HG03354 (cell line): Measurements from ENCODE around the gene ARHGEF17.

Experiments
- ATAC-seq: cut with Tn5 transposase; IDR thresholded peaks from one replicate; pipeline ENCODE4 v1.9.1; 2021; ENCODE audit warnings: mild to moderate bottlenecking; ENCODE audit not compliant: unreplicated experiment, poor library complexity, severe bottlenecking

Gene ARHGEF17, protein sequence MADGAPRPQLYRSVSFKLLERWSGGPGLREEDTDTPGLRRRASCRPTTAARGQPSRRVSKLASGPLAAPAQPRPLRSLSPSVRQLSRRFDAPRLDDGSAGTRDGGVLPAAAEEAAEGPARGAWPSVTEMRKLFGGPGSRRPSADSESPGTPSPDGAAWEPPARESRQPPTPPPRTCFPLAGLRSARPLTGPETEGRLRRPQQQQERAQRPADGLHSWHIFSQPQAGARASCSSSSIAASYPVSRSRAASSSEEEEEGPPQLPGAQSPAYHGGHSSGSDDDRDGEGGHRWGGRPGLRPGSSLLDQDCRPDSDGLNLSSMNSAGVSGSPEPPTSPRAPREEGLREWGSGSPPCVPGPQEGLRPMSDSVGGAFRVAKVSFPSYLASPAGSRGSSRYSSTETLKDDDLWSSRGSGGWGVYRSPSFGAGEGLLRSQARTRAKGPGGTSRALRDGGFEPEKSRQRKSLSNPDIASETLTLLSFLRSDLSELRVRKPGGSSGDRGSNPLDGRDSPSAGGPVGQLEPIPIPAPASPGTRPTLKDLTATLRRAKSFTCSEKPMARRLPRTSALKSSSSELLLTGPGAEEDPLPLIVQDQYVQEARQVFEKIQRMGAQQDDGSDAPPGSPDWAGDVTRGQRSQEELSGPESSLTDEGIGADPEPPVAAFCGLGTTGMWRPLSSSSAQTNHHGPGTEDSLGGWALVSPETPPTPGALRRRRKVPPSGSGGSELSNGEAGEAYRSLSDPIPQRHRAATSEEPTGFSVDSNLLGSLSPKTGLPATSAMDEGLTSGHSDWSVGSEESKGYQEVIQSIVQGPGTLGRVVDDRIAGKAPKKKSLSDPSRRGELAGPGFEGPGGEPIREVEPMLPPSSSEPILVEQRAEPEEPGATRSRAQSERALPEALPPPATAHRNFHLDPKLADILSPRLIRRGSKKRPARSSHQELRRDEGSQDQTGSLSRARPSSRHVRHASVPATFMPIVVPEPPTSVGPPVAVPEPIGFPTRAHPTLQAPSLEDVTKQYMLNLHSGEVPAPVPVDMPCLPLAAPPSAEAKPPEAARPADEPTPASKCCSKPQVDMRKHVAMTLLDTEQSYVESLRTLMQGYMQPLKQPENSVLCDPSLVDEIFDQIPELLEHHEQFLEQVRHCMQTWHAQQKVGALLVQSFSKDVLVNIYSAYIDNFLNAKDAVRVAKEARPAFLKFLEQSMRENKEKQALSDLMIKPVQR (N-terminal part only)

DNA sequence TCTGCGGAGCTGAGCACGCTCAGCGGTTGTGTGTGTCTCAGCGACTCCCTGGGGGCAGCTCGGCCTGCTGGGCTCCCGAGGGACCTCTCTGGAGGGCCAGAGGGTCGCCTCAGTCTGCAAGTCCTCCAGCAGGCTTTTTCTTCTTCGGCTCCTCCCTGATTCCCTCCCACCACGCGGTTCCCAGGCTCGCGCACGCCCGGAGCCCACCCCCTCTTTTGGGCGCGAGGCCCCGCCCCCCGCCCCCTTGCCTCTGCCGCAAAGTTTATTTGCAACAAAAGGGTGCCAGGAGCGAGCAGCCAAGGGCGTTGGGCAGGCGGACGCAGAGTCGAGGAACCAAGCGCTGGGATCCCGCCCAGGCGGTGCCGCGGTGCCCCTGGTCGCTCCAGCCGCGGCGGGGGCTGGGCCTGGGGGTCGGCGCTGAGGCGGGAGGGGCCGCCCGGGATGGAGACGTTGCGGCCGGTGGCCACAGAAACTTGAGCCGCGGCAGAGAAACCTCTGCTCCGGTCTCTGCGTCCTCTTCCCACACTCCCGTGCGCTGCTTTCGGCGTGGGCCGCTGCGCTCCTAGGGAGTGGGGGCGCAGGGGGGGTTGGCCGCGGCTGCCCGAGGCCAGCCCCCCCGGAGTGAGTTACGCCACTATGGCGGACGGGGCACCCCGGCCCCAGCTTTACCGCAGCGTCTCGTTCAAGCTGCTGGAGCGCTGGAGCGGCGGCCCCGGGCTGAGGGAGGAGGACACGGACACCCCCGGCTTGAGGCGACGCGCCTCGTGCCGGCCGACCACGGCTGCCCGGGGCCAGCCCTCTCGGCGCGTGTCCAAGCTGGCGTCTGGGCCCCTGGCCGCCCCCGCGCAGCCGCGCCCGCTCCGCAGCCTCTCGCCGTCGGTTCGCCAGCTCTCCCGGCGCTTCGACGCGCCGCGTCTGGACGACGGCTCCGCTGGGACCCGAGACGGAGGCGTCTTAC lies at the start of gene ARHGEF17:
ARHGEF17 (plus strand) TSS at position 274 of the 958 bp plus-strand sequence; CDS start at position 637, 363 bp downstream.
- ATAC-seq, result peak; percentile 43

DNA sequence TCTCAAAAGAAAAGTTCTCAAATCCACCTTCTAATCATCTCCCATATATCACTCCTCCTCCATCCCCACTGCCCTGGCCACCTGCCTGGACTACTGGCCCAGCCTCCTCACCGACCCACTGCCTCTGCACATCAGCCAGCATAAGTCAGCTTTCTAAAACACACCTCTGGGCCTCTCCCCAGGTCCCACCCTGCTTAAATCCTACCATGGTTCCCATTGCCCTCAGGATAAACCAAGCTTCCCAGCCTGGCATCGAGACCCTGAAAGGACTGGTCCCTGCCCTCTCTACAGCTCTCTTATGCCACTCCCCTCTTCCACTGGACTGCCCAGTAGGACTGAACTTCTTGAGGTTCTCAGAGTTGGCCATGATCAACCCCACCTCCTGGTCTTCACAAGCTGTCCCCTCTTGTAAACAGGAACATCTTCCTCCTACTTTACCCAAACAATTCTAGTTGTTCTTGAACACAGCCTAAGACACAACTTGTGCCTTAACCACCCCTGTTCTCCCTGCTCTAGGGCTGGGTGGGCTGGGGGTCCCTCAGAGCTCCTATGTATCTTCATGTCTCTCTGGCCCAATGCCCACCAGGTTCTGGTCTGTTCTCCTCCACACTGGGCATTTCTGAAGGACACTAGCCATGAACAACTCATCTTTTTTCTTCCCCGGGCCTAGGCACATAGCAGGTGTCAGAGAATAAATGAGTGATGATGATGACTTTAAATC lies 48.5 kb upstream of the ARHGEF17 start:
- no peak for ATAC-seq

DNA sequence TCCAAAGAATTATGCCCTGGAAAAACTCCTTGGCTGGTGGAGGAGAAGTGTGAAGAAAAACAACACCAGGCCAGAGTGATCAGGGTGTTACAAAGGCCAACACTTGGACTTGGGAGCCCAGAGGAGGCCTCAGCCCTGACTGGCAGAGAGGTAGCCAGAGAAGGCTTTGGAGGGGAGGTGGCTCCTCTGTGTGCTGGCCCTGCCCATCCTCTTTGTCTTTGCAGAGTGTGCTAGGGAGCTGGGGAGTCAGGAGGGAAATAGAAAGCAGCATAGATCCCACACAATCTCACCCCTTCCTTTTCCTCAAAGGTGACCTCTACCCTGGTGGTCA lies 48.0 kb upstream of the ARHGEF17 start:
- no peak for ATAC-seq

DNA sequence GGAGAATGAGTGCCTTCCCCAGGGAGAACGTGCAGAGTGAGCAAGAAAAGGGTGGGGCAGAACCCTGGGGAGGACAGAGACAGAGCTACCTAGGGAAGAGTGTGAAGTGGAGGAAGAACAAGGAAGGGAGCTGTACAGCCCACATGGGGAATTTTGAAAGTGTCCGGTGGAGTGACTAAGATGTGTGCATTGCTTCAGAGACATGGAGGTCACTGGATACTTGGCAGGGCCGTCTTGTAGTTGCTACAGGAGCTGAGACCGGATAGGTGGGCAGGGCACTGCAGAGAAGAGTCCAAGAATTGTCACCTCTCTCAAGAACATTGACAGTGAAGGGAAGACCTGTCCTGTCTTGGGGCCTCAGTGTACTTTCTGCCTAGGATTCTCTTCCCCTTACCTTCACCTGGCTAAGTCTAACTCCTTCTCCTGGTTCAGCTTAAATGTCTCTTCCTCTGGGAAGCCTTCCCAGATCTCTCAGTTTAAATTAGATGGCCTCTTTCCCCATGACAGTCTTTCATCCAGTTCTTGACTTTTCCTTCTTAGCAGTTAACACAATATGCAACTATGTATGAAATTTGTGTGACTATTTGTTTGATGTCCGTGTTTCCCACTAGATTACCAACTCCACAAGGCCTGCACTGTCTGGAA lies 45.1 kb upstream of the ARHGEF17 start:
- no peak for ATAC-seq

DNA sequence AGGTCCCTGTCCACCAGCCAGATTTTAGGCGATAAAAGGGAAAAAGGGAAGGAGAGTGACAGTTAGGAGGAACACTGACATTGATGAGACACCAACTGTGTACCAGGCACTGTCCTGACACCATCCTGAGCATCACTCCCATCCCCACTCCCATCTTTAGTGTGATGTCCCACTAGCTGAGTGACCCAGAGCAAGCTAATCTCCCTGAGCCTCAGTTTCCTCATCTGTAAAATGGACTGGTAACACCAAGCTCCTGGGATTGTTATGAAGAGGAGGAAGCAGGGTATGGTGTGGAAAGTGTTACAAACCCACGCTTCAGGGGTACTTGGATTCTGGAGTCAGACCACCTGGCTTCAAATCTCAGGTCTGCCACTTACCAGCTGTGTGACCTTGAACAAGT lies 44.4 kb upstream of the ARHGEF17 start:
- ATAC-seq, result no peak

DNA sequence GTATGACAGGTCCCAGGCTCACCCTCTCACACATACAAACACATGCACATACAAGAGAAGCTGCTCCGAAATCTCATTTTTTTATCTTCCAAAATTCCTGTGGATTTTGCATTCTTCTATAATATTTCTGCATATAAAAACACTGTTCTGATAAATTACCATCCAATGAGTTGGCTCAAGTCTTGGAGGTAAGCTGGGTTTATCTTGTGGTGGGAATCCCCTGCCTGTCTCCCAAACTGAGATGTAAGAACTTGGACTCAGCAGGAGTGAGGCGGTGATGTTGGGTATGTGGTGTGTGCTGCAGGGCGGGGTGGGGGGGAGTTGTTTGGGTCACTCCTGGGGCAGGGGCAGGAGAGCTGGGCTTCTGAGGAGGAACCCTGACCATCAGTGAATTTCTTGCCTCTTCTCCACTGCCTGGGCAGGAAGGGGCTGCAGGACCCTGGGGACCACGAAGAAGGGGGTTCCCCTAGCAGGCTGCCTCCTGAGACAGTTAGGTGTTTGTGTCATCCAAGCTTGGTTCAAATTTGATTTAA lies 42.7 kb upstream of the ARHGEF17 start:
- ATAC-seq, result no peak

DNA sequence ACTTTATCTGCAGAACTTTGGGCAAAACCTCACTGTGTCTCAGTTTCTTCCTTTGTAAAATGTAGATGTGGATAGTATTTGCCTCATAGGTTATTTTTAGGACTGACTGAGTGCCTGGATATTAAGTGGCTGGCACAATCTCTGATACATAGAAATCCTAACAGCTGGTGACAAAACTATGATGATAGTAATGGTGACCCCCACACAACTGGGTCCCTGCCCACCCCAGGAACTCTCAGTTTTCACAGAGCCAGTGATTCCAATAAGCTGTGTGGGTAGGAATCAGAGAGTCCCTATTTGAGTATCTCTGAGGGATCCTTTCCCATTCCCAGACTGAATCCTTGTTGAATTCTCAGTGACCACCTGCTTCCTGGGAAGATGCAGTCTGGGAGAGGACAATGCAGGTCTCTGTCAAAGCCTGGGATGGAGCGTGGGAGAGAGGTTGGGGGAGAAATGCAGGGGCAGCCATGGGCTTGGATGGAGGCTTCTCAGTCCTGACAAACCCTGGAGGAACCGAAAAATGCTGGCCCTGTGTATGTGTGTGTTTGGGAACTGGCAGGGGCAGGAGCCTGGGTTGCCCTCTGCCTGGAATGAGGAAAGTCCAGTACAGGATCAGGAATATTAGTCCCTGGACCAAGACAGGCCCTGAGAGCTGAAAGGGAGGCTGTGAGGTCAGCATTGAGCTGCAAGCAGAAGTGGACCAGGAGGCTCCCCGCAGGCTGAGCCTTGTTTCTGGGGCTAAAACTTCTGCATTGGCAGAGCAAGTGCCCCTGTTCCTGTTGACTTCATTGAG lies 42.0 kb upstream of the ARHGEF17 start:
- no peak for ATAC-seq

DNA sequence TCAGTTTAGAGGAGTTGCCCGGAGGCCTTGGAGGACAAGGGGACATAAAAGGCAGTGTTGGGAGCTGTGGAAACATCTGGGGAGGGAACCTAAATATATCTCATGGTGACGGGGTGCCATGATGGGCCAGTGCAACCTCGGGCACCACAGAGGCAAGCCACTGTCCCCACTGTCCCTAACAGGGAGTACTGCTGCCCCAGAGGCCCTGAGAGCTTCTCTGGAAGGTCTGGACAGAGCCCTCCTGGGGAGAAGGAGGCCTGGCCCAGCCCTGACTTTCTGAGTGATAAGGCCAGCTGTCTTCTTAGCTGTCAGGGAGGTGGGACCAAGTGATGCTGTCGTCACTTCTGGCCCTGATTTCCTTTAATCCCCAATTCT lies 41.4 kb upstream of the ARHGEF17 start:
- no peak for ATAC-seq

DNA sequence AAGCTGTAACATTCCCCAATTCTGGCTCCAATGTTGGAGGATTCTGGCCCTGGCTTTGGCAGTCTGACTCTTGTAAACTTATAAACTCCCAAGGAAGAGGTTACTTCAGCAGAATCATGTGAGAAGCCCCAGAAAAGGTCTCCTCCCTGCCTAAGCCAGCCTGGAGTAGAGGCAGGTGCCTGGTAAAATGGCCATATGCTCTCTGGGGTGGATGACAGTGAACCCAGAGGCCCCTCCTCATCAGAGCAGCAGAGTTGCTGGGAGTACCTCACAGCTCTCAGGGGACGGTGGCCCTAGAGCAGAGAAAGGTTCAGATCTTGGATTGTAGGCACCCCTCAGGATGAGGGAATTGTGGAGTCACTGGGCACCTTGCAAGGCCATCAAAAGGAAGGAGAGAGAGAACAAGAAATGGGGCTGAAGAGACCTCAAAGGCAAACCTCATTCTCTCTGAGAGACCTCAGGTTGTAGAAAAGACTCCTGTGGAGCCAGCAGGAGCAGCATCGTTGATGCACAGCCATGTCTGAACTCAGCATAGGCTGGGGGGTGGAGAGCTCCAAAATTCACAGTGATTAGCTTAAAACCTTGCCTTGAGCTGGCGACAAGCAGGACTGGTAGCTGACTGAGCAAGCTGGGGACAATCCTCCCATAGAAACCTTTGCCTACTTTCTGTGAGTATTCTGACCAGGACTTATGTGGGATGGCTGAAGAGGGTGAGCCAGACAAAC lies 40.8 kb upstream of the ARHGEF17 start:
- no peak for ATAC-seq

DNA sequence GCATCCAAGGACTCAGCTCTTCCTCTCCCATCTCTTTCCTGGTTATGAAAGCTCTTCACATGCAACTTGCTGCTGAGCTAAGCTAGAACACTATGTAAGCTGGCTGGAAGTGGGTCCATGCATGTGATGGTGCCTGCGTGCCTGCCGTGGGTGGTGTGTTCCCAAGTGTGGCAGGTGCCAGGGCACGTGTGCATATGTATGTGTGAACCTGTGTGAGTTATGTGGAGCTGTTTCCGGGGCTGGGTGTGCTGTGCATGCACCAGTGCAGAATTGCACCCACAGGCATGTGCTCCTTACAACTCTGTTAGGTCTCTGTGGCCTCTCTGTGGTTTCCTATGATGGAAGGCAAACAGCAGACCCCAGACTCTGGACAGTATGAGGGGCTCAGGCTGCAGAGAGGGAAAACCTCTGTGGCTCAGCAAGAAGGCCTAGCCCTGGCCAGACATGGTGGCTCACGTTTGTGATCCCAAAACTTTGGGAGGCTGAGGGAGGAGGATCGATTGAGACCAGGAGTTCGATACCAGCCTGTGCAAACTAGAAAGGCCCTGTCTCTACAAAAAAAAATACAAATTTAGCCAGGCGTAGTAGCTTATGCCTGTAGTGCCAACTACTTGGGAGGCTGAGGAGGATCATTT lies 40.1 kb upstream of the ARHGEF17 start:
- ATAC-seq, result no peak

DNA sequence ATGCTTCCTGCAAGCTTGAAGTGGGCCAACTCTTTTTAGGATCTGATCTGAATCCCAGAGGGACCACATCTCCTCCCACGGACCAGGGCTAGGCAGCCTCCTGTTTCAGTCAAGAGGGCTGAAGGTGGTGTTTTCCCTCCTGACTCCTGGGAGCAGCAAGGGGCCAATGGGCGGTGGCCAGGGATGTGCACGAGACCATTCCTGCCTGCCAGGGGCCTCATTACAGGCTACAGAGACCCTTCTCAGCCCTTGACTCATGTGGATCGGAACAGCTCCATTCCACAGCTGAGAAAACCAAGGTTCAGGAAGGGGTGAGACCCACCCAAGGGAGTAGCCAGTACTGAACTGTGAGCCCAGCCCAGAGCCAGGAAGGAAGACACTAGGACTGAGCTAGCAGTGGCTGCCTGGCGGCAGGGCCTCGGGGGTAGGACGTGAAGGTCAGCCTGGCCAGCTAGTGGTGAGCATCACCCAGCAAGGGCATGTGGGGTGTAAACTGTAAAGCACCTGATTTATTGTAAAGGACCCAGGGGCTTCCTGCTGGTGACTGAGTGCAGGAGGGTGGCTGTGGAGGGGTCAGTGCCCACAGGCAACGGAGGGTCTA lies 39.3 kb upstream of the ARHGEF17 start:
- ATAC-seq, result no peak

DNA sequence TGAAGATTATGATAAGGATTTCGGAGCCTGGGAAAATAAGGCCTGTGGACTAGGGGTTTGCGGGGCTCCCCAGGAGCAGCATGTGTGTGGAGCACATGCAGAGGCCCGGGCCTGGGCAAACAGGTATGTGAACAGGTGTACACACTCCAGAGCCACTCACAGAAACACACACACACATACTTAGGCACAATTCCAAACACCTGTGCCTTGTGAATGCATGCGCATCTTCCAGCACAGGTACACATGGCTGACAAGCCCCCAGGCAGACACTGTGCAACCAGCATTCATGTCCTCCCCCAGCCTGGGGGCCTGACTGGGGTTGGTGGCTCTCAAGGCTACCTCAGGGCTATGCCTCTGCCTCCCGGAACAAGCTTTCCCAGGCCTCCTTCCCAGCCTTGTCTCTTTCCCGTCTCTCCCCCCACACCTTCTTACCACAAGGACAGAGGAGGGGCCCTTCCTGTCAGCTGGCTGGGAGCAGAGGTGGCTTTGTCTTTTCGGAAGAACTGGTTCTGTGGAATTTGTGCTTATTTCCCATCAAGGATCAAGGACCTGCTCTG lies 38.5 kb upstream of the ARHGEF17 start:
- ATAC-seq, result no peak

DNA sequence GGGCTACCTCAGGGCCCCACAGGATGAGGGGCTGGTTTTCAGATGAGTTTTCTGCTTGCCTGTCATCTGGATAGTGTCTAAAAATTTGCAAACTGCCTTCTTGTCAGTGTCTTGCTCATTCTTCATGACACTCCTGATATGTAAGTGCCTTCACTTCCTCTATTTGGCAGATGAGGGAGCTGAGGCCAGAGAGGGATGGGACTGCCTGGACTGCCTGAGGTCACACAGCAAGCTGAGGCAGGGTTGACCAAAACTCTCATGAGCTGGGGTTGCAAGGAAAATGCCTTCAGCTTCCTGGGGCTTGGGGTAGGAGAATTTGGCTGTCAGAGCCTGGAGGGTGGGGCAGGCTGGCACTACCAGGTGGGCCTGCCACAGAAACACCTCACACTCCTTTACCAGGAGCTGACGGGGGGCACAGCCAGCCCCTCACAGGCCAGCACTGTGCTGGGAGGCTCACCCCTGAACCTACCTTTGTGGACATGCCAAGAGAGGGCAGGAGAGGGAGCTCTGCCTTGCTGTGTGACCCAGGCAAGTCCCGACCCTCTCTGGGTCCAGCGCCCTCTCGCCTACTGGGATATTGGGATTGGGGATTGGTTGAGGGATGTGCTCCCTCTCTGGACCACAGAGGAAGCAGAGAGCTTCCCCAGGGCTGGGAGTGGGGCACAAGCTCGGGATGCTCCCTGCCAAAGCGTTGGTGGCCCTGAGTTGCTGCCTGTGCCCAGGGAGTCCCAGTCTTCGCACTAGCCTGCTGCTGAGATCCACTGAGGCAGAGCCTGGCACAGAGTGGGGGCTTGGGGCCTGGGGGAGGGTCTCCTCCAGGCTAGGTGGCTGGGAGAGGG lies 37.8 kb upstream of the ARHGEF17 start:
- no peak for ATAC-seq

DNA sequence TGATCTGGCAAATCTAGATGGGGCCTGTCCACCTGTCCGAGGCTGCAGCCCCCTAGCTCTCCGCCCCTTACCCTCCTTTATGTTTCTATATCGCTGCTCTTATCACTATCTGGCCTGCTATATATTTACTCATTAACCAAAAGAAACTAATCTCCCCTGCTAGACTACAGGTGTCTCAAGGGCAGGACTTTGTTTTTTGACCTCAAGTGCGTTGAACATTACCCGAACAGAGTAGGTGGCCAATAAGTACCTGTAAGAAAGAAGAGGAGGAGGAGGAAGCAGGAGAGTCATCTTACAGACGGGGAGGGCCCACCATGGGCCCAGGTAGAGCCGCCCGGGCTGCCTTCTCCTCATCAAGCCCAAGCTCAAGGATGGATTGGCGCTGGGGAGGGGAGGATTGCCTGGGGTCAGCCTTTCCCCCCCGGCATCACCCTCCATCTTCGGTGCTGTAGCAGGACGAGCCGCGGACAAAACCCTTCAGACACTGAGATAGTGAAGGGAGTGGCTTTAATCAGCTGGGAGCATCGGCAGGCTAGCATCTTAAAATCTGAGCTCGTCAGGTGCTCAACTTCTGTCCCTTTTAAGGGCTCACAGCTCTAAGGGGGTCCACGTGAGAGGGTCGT lies 37.1 kb upstream of the ARHGEF17 start:
- ATAC-seq, result no peak
